CD4-positive, alpha-beta T cell treated with Interleukin-6 at 100 ng/mL for 8 hours (primary cell): ENCODE data around the gene COA1.
A peak's percentile ranks its signal among the peaks of the same experiment; 100 is the strongest.
"Not testable (repeated sequence)": the region's sequence is repeated elsewhere in the genome, so short reads cannot be mapped to it uniquely, and the experiment has no call there.

Experiments used
- DNase-seq: peaks from one replicate; pipeline ENCODE4 v3.0.0-alpha.2; 2020; ENCODE audit warnings: mixed read lengths, low spot score

Gene COA1

GRCh38 chr7:43758029-43758821 is 28.9 kb upstream of the COA1 start, which contains the start of gene BLVRA:
TSS of gene BLVRA (plus strand) at chr7:43758680. CDS start at chr7:43771159, 12,479 bp downstream.
- peak; percentile 63 for DNase-seq

GRCh38 chr7:43757073-43757720 is 27.9 kb upstream of the COA1 start:
- DNase-seq: no peak

GRCh38 chr7:43756368-43757072 is 27.2 kb upstream of the COA1 start:
- DNase-seq: no peak

- no peak for DNase-seq
Observed at GRCh38 chr7:43754596-43754995, 25.3 kb upstream of the COA1 start.

GRCh38 chr7:43753843-43754242 is 24.5 kb upstream of the COA1 start:
- no peak for DNase-seq

GRCh38 chr7:43753271-43753810 is 24.0 kb upstream of the COA1 start:
- no peak for DNase-seq

- DNase-seq: no peak
Observed at GRCh38 chr7:43752411-43752810, 23.1 kb upstream of the COA1 start.

GRCh38 chr7:43750016-43750887 is 20.9 kb upstream of the COA1 start:
- no peak for DNase-seq

GRCh38 chr7:43749383-43749940 is 20.1 kb upstream of the COA1 start:
- no peak for DNase-seq

- no peak for DNase-seq
Observed at GRCh38 chr7:43747328-43748105, 18.2 kb upstream of the COA1 start.

- DNase-seq: no peak
Observed at GRCh38 chr7:43742692-43743091, 13.4 kb upstream of the COA1 start.

- no peak for DNase-seq
Observed at GRCh38 chr7:43737467-43738127, 8.3 kb upstream of the COA1 start.

GRCh38 chr7:43735802-43736603 is 6.7 kb upstream of the COA1 start:
- DNase-seq: no peak

GRCh38 chr7:43735403-43735801 is 6.1 kb upstream of the COA1 start:
- no peak for DNase-seq

GRCh38 chr7:43734575-43735332 is 5.4 kb upstream of the COA1 start:
- not testable (repeated sequence) for DNase-seq

- DNase-seq: not testable (repeated sequence)
Observed at GRCh38 chr7:43731494-43731893, 2.2 kb upstream of the COA1 start.

- no peak for DNase-seq
Observed at GRCh38 chr7:43729924-43730248, 563 bp upstream of the COA1 start.

GRCh38 chr7:43727494-43727893 is 1.8 kb downstream of the COA1 start:
- no peak for DNase-seq
